Fibroblast of lung (primary cell): Measurements from ENCODE around the gene BCAS3. TPM values are rescaled to one million over a fixed set of nuclear protein-coding genes. Genes with fewer than 3 reads are reported as not detected.

Experiments
- DNase-seq, 2 donors: peaks; one replicate each; pipeline versions ENCODE4 v3.0.0 to v3.0.0-alpha.2; 2010; ENCODE audit warnings: low read depth in 2 of 2
- H2AFZ ChIP-seq: 2 replicates; pipeline ENCODE4 v1.5.1; 2012; ENCODE audit warnings: low read length, control low read depth, inconsistent platforms
- H3K27ac ChIP-seq: 2 replicates; pipeline ENCODE4 v1.5.1; 2011; ENCODE audit warnings: low read length, control low read depth; ENCODE audit not compliant: insufficient read depth
- H3K27me3 ChIP-seq: 2 replicates; pipeline ENCODE4 v1.5.1; 2011; ENCODE audit warnings: mild to moderate bottlenecking, low read length; ENCODE audit not compliant: control insufficient read depth, insufficient read depth
- H3K36me3 ChIP-seq: 2 replicates; pipeline ENCODE4 v1.5.1; 2011; ENCODE audit warnings: low read length; ENCODE audit not compliant: control insufficient read depth, insufficient read depth
- H3K4me1 ChIP-seq: 2 replicates; pipeline ENCODE4 v1.5.1; 2011; ENCODE audit warnings: low read length; ENCODE audit not compliant: control insufficient read depth, insufficient read depth; ENCODE audit errors: extremely low read depth
- H3K4me2 ChIP-seq: 2 replicates; pipeline ENCODE4 v1.5.1; 2011; ENCODE audit warnings: low read length, control low read depth; ENCODE audit not compliant: insufficient read depth; ENCODE audit errors: extremely low read depth
- H3K4me3 ChIP-seq, 4 experiments: fragments of 200-600 bp in 1 of 4; sonication (generic) in 1 of 4; replicated peaks in 1 of 4; 2 replicates each; pipeline ENCODE4 v1.5.1; 2011 to 2016; ENCODE audit warnings: low read length in 4 of 4, low read depth in 3 of 4, mild to moderate bottlenecking in 3 of 4, control low read depth in 2 of 4, inconsistent platforms in 1 of 4, mixed read lengths in 1 of 4; ENCODE audit not compliant: insufficient read depth in 1 of 4; ENCODE audit errors: control extremely low read depth in 1 of 4
- H3K79me2 ChIP-seq: 2 replicates; pipeline ENCODE4 v1.5.1; 2012; ENCODE audit warnings: mild to moderate bottlenecking, low read length, inconsistent platforms; ENCODE audit not compliant: control insufficient read depth, insufficient read depth
- H3K9ac ChIP-seq: 2 replicates; pipeline ENCODE4 v1.5.1; 2011; ENCODE audit warnings: mild to moderate bottlenecking, low read length, control low read depth; ENCODE audit not compliant: insufficient read depth
- H3K9me3 ChIP-seq: 2 replicates; pipeline ENCODE4 v1.5.1; 2012; ENCODE audit warnings: low read depth, low read length; ENCODE audit not compliant: control insufficient read depth, insufficient read depth
- H4K20me1 ChIP-seq: 2 replicates; pipeline ENCODE4 v1.5.1; 2011; ENCODE audit warnings: low read length; ENCODE audit not compliant: control insufficient read depth, insufficient read depth; ENCODE audit errors: extremely low read depth
- EZH2 ChIP-seq: IDR thresholded peaks from 2 replicates; pipeline ENCODE4 v1.5.1; 2012; ENCODE audit warnings: low read length, control low read depth, mild to moderate bottlenecking; ENCODE audit errors: missing control alignments
- polyA plus RNA-seq, 2 donors: library from polyadenylated mRNA; depleted of rRNA in 1 of 2; stranded (reverse) in 1 of 2; unstranded in 1 of 2; fragments of >200 nt; gene quantifications; 2 replicates each; pipeline ENCODE4 v1.2.1, GENCODE V29; 2011 to 2012; ENCODE audit warnings: missing spikeins in 1 of 2
- total RNA-seq: library from RNA; depleted of rRNA; stranded (reverse); fragments of >200 nt; gene quantifications from 2 replicates; pipeline ENCODE4 v1.2.1, GENCODE V29; 2014
- TF ChIP-seq, protein P1 (sequence below), 2 donors: IDR thresholded peaks in 1 of 2; conservative IDR thresholded peaks in 1 of 2; 1 replicate in 1 of 2; 2 replicates in 1 of 2; pipeline ENCODE4 v1.5.1; 2011 to 2012; ENCODE audit warnings: low read length in 2 of 2, control low read depth in 1 of 2, inconsistent platforms in 1 of 2, low read depth in 1 of 2, mild to moderate bottlenecking in 1 of 2

BCAS3 gene
- total and polyA plus RNA-seq, 2 donors (not counting 1 experiment from before 2014, with no cell fraction given) = 9.9 to 43.6 TPM

DNA sequence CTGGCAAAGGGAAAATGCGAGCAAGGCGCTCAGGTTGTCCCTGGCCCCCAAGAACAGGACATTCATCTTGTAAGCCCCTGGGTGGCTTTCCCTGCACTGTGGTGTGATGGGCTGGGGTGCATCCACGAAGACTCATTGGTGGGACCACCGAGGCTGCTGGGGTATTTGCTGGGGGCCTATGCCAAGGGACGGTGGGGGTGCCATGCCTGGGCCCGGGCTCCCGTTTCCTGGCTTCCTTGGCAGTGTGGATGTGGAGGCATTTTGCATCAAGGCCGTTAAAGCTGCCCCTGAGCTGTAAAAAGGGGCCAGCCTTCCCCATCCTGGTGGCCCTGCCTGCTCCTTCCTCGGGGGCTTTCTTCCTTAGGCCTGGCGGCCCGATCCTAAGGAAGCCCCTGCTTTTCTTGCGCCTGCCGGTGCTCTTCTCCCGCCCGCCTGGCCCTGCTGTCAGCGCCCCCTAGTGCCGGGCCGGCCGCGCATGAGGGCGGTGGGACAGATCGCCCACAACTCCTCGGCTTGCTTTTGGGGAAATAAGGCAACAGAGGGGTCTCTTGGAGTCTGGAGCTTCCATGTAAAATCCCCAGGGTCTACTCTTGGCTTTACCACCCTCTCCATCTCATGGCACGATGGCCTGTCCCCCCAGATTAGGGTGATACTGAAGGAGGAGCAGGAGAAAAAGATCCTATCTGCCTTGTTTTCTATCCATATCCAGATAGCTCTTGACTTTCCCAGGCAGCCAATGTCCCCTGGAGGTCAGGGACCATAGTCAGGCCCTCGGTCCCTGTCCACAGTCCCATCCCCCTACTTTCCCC is 712.2 kb downstream of the BCAS3 start:
- Histone ChIP-seq H3K9me3 (no peaks in the 10 kb centered on the region), H3K4me2 (no peak overlapping the region), H3K27me3 (no peaks in the 10 kb centered on the region), H3K4me1 (peaks cover 23% of the 10 kb centered on the region), H3K79me2 (peaks cover 31% of the 10 kb centered on the region), H3K27ac (peak overlapping the region; percentile 44), H3K9ac (peak overlapping the region; percentile 22), H3K4me3 (no peak overlapping the region), H3K36me3 (peaks cover 2% of the 10 kb centered on the region), H4K20me1 (no peaks in the 10 kb centered on the region), H2AFZ (peak overlapping the region; percentile 37)
- DNase-seq = peak in 1 of 2 donors; percentile 68
- TF ChIP-seq, protein P1, sequence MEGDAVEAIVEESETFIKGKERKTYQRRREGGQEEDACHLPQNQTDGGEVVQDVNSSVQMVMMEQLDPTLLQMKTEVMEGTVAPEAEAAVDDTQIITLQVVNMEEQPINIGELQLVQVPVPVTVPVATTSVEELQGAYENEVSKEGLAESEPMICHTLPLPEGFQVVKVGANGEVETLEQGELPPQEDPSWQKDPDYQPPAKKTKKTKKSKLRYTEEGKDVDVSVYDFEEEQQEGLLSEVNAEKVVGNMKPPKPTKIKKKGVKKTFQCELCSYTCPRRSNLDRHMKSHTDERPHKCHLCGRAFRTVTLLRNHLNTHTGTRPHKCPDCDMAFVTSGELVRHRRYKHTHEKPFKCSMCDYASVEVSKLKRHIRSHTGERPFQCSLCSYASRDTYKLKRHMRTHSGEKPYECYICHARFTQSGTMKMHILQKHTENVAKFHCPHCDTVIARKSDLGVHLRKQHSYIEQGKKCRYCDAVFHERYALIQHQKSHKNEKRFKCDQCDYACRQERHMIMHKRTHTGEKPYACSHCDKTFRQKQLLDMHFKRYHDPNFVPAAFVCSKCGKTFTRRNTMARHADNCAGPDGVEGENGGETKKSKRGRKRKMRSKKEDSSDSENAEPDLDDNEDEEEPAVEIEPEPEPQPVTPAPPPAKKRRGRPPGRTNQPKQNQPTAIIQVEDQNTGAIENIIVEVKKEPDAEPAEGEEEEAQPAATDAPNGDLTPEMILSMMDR (conservative IDR thresholded peaks at IDR 0.05 in 1 of 2, IDR thresholded peaks at IDR 0.05 in 1 of 2; ENCODE audit: low read depth in 1 of 2, low read length in 2 of 2) = peak; percentile 86 to 97
- no peak for TF ChIP-seq EZH2

DNA sequence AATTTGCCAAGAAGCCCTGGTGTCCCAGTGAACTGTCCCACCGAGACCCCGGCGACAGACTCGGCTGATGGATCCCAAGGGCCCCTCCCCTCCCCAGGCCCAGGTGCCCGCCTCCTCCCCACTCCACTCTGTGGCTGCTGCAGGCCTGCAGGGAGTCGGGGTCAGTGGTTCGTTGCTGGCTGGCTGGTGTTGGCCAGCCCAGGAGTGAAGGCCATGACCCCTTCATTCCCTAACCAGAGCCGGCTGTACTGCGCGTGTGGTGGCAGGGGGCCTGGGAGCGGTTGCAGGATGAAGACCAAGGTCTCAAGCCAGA is 712.8 kb downstream of the BCAS3 start:
- Histone ChIP-seq H3K27me3 (no peaks in the 10 kb centered on the region), H3K79me2 (peaks cover 37% of the 10 kb centered on the region), H3K27ac (peak overlapping the region; percentile 44), H3K4me3 (no peak overlapping the region), H3K4me2 (no peak overlapping the region), H3K4me1 (peaks cover 25% of the 10 kb centered on the region), H2AFZ (no peak overlapping the region), H3K36me3 (peaks cover 2% of the 10 kb centered on the region), H3K9ac (no peak overlapping the region), H4K20me1 (no peaks in the 10 kb centered on the region), H3K9me3 (no peaks in the 10 kb centered on the region)
- TF ChIP-seq EZH2 = no peak
- TF ChIP-seq, protein P1 (conservative IDR thresholded peaks at IDR 0.05 in 1 of 2, IDR thresholded peaks at IDR 0.05 in 1 of 2; ENCODE audit: low read depth in 1 of 2, low read length in 2 of 2) = no peak
- no peak for DNase-seq

DNA sequence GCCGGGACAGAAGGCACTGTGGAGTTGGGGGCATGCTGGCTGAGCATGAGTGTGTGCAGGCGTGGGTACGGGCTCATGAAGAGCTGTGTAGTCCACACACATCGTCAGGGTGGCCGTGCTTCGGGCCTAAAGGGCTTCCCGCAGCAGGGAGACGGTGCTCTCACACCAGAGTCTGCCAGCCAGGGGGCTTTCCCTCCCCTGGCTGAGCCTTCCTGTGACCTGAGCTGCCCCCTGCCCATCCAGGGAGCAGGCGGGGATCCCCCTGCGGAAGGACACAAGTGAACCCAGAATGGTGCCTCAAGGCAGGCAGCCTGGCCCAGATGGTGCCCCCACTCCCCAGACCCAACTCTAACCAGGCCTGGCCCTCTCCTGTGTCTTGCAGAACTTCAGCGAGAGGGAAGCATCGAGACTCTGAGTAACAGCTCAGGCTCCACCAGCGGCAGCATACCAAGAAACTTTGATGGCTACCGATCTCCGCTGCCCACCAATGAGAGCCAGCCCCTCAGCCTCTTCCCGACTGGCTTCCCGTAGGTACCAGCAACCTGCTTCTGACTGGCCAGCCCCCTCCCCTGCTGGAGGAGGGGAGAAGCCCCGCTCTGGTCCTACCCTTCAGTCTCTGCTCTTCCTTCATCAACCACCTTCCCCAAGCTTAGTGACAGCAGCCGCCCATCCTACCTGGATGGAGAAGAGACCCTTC is 714.1 kb downstream of the BCAS3 start:
- H2AFZ ChIP-seq = no peak overlapping the region
- H3K4me3 ChIP-seq = no peak overlapping the region
- no peaks in the 10 kb centered on the region for H3K9me3 ChIP-seq
- TF ChIP-seq EZH2 = no peak
- TF ChIP-seq, protein P1 (conservative IDR thresholded peaks at IDR 0.05 in 1 of 2, IDR thresholded peaks at IDR 0.05 in 1 of 2; ENCODE audit: low read depth in 1 of 2, low read length in 2 of 2) = no peak
- peaks cover 2% of the 10 kb centered on the region for H3K36me3 ChIP-seq
- H3K79me2 ChIP-seq = peaks cover 50% of the 10 kb centered on the region
- no peak overlapping the region for H3K9ac ChIP-seq
- H3K4me1 ChIP-seq = peaks cover 25% of the 10 kb centered on the region
- H3K27me3 ChIP-seq = no peaks in the 10 kb centered on the region
- no peak for DNase-seq
- no peak overlapping the region for H3K27ac ChIP-seq
- H3K4me2 ChIP-seq = no peak overlapping the region
- no peaks in the 10 kb centered on the region for H4K20me1 ChIP-seq
